CD14-positive monocyte (primary cell): ENCODE data around the gene PRKCA. TPM values are rescaled to one million over a fixed set of nuclear protein-coding genes. Genes with fewer than 3 reads are reported as not detected.

Experiments used
- DNase-seq, 3 donors: peaks; one replicate each; pipeline ENCODE4 v3.0.0-alpha.2; 2011 to 2022
- H2AFZ ChIP-seq: 2 replicates; pipeline ENCODE4 v1.6.0; 2012; ENCODE audit warnings: mild to moderate bottlenecking, low read depth, low read length, inconsistent platforms; ENCODE audit not compliant: insufficient read depth, poor library complexity, severe bottlenecking
- H3K27ac ChIP-seq, 2 donors: 1 replicate in 1 of 2; 2 replicates in 1 of 2; pipeline ENCODE4 v1.5.1; 2012 to 2013; ENCODE audit warnings: low read length in 2 of 2, control low read depth in 1 of 2, inconsistent platforms in 1 of 2, low read depth in 1 of 2, mild to moderate bottlenecking in 1 of 2
- H3K27me3 ChIP-seq, 2 donors: one replicate each; pipeline versions ENCODE4 v1.6.0 to v1.6.1; 2011 to 2013; ENCODE audit warnings: low read length in 2 of 2; ENCODE audit not compliant: control insufficient read depth in 2 of 2, insufficient read depth in 2 of 2
- H3K36me3 ChIP-seq, 2 donors: replicated peaks in 1 of 2; 1 replicate in 1 of 2; 2 replicates in 1 of 2; pipeline versions ENCODE4 v1.5.1 to v1.6.1; 2012 to 2013; ENCODE audit warnings: low read length in 2 of 2, control low read depth in 1 of 2, inconsistent platforms in 1 of 2, mild to moderate bottlenecking in 1 of 2; ENCODE audit not compliant: insufficient read depth in 2 of 2, control insufficient read depth in 1 of 2
- H3K4me1 ChIP-seq, 2 donors: 1 replicate in 1 of 2; 2 replicates in 1 of 2; pipeline versions ENCODE4 v1.5.1 to v1.6.1; 2012 to 2013; ENCODE audit warnings: low read length in 2 of 2, control low read depth in 1 of 2, inconsistent platforms in 1 of 2, mild to moderate bottlenecking in 1 of 2, moderate library complexity in 1 of 2; ENCODE audit not compliant: insufficient read depth in 2 of 2, control insufficient read depth in 1 of 2
- H3K4me2 ChIP-seq: replicated peaks from 2 replicates; pipeline ENCODE3; 2012; ENCODE audit warnings: low read length, moderate library complexity, mild to moderate bottlenecking; ENCODE audit not compliant: poor library complexity, severe bottlenecking; ENCODE audit errors: extremely low read depth
- H3K4me3 ChIP-seq, 3 experiments: fragments of 200-600 bp in 1 of 3; sonication (generic) in 1 of 3; replicated peaks in 1 of 3; 1 replicate in 2 of 3; 2 replicates in 1 of 3; pipeline ENCODE4 v1.5.1; 2011 to 2013; ENCODE audit warnings: low read length in 3 of 3, mild to moderate bottlenecking in 3 of 3, control low read depth in 2 of 3, low read depth in 2 of 3, inconsistent platforms in 1 of 3, moderate library complexity in 1 of 3
- H3K79me2 ChIP-seq: 2 replicates; pipeline ENCODE4 v1.6.0; 2012; ENCODE audit warnings: mild to moderate bottlenecking, control low read depth, inconsistent platforms, low read length, moderate library complexity; ENCODE audit not compliant: insufficient read depth
- H3K9ac ChIP-seq: 2 replicates; pipeline ENCODE4 v1.6.0; 2017; ENCODE audit warnings: low read length, mild to moderate bottlenecking; ENCODE audit not compliant: insufficient read depth, poor library complexity, severe bottlenecking
- H3K9me3 ChIP-seq, 2 donors: replicated peaks in 1 of 2; 1 replicate in 1 of 2; 2 replicates in 1 of 2; pipeline versions ENCODE4 v1.5.1 to v1.6.1; 2012 to 2013; ENCODE audit warnings: low read length in 2 of 2, control low read depth in 1 of 2; ENCODE audit not compliant: control insufficient read depth in 1 of 2, insufficient read depth in 1 of 2
- H4K20me1 ChIP-seq: 2 replicates; pipeline ENCODE4 v1.6.0; 2012; ENCODE audit warnings: mild to moderate bottlenecking, low read length, control low read depth, moderate library complexity; ENCODE audit not compliant: insufficient read depth
- H3K27ac Mint-ChIP-seq, 7 donors: one replicate each; pipeline ENCODE4 v1.8.0; 2020; ENCODE audit warnings: mild to moderate bottlenecking in 7 of 7, mixed read lengths in 7 of 7, moderate library complexity in 6 of 7, inconsistent platforms in 2 of 7
- H3K27me3 Mint-ChIP-seq, 3 donors: one replicate each; pipeline ENCODE4 v1.8.0; 2021 to 2022; ENCODE audit warnings: low read depth in 3 of 3, mild to moderate bottlenecking in 3 of 3, mixed read lengths in 3 of 3, moderate library complexity in 3 of 3, inconsistent platforms in 1 of 3
- H3K36me3 Mint-ChIP-seq, 2 donors: one replicate each; pipeline ENCODE4 v1.8.0; 2020; ENCODE audit warnings: mixed read lengths in 2 of 2, inconsistent platforms in 1 of 2, mild to moderate bottlenecking in 1 of 2
- H3K4me1 Mint-ChIP-seq: one replicate; pipeline ENCODE4 v1.8.0; 2020; ENCODE audit warnings: mild to moderate bottlenecking, mixed read lengths
- H3K4me3 Mint-ChIP-seq, 2 donors: one replicate each; pipeline ENCODE4 v1.8.0; 2020; ENCODE audit warnings: mild to moderate bottlenecking in 2 of 2, mixed read lengths in 2 of 2, moderate library complexity in 1 of 2
- H3K9me3 Mint-ChIP-seq, 7 donors: one replicate each; pipeline ENCODE4 v1.8.0; 2020 to 2022; ENCODE audit warnings: mixed read lengths in 7 of 7, mild to moderate bottlenecking in 6 of 7, moderate library complexity in 6 of 7, inconsistent platforms in 2 of 7
- WGBS: methylation state at CpG from one replicate; pipeline ENCODE4 v1.1.5; 2013; ENCODE audit warnings: missing lambda C conversion rate; ENCODE audit not compliant: insufficient coverage; 5-methylcytosine and 5-hydroxymethylcytosine counted together
- intact Hi-C, 2 donors: fragments of 100-400 bp; cut with micrococcal nuclease; formaldehyde crosslinking; loops; one replicate each; pipeline versions ENCODE4 v1.15.0 to v1.15.1; 2023
- polyA plus RNA-seq, 3 donors: library from polyadenylated mRNA; depleted of rRNA in 1 of 3; unstranded in 2 of 3; stranded (reverse) in 1 of 3; fragments of 300-500 nt in 2 of 3; fragments of >200 nt in 1 of 3; fragmentation: Illumina TruSeq in 2 of 3; gene quantifications; 1 replicate in 2 of 3; 2 replicates in 1 of 3; pipeline ENCODE4 v1.2.3, GENCODE V29; 2012 to 2021
- TF ChIP-seq, protein P1 (sequence below): fragments of 200-600 bp; IDR thresholded peaks from one replicate; pipeline ENCODE4 v1.8.0; 2022; ENCODE audit warnings: antibody characterized with exemption, mild to moderate bottlenecking

PRKCA gene
- polyA plus RNA-seq, 3 donors, result 0.22 to 7.1 (median 0.30) TPM

DNA sequence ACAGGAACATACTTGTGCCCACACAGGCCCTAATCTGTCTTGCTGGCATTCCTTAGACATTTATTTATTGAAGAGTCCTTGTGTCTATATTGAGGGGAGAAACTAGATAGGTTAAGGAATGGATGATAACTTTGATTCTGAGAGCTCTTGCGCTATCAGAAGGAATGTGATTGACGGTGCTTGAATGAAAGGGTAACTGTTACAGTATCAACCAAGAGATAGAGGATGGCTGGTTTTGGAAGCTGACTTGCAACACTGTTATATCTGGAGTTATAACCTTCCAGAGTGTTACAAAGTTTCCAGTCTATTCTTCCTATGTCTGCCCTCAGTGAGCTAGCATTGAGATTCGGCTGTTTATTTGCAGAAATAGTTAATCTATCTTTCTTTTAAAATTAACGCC is 36.5 kb downstream of the PRKCA start:
- no peak overlapping the region for H3K4me2 ChIP-seq
- H3K27me3 ChIP-seq, result no peaks in the 10 kb centered on the region
- Mint-ChIP-seq H3K4me3 (no peak overlapping the region), H3K9me3 (peaks cover 0 to 3% (median 0%) of the 10 kb centered on the region in 7 donors), H3K27ac (no peak overlapping the region), H3K27me3 (peaks cover 2 to 3% (median 2%) of the 10 kb centered on the region in 3 donors), H3K36me3 (peaks cover 16 to 27% of the 10 kb centered on the region in 2 donors), H3K4me1 (peaks cover 8% of the 10 kb centered on the region)
- no peaks in the 10 kb centered on the region for H4K20me1 ChIP-seq
- intact Hi-C loops, result no loop called here
- H3K4me1 ChIP-seq, result no peaks in the 10 kb centered on the region
- no peak overlapping the region for H3K27ac ChIP-seq
- peaks cover 0 to 13% of the 10 kb centered on the region in 2 donors for H3K36me3 ChIP-seq
- no peak overlapping the region for H3K4me3 ChIP-seq
- no peak for DNase-seq
- H3K79me2 ChIP-seq, result peaks cover 3% of the 10 kb centered on the region
- no peaks in the 10 kb centered on the region for H3K9me3 ChIP-seq
- H2AFZ ChIP-seq, result no peak overlapping the region
- TF ChIP-seq, protein P1, sequence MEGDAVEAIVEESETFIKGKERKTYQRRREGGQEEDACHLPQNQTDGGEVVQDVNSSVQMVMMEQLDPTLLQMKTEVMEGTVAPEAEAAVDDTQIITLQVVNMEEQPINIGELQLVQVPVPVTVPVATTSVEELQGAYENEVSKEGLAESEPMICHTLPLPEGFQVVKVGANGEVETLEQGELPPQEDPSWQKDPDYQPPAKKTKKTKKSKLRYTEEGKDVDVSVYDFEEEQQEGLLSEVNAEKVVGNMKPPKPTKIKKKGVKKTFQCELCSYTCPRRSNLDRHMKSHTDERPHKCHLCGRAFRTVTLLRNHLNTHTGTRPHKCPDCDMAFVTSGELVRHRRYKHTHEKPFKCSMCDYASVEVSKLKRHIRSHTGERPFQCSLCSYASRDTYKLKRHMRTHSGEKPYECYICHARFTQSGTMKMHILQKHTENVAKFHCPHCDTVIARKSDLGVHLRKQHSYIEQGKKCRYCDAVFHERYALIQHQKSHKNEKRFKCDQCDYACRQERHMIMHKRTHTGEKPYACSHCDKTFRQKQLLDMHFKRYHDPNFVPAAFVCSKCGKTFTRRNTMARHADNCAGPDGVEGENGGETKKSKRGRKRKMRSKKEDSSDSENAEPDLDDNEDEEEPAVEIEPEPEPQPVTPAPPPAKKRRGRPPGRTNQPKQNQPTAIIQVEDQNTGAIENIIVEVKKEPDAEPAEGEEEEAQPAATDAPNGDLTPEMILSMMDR, result no peak
- no peak overlapping the region for H3K9ac ChIP-seq
- WGBS, result 100% methylated on average over 2 of the region's 4 CpGs

- no CpG with 5 or more reads among the region's 1 CpG for WGBS
These were observed 37.1 kb downstream of the PRKCA start for GRCh38 chr17:66339561-66339960.

More at GRCh38 chr17:66339561-66339960, 37.1 kb downstream of the PRKCA start:
- H3K4me1 Mint-ChIP-seq, result peaks cover 8% of the 10 kb centered on the region
- Histone ChIP-seq H4K20me1 (no peaks in the 10 kb centered on the region), H3K9me3 (no peaks in the 10 kb centered on the region), H3K36me3 (peaks cover 0 to 13% of the 10 kb centered on the region in 2 donors), H3K27ac (no peak overlapping the region), H3K4me3 (no peak overlapping the region), H3K4me2 (no peak overlapping the region), H3K27me3 (no peaks in the 10 kb centered on the region), H3K9ac (no peak overlapping the region), H3K79me2 (peaks cover 3% of the 10 kb centered on the region), H2AFZ (no peak overlapping the region), H3K4me1 (no peaks in the 10 kb centered on the region)
- H3K4me3 Mint-ChIP-seq, result no peak overlapping the region
- intact Hi-C loops, result no loop called here
- H3K36me3 Mint-ChIP-seq, result peaks cover 16 to 27% of the 10 kb centered on the region in 2 donors
- H3K27ac Mint-ChIP-seq, result peak overlapping the region in 1 of 7 donors; percentile 77
- TF ChIP-seq, protein P1, result no peak
- H3K9me3 Mint-ChIP-seq, result peaks cover 0 to 3% (median 0%) of the 10 kb centered on the region in 7 donors
- peaks cover 2 to 3% (median 2%) of the 10 kb centered on the region in 3 donors for H3K27me3 Mint-ChIP-seq
- DNase-seq, result no peak
